A673 (cell line): ENCODE measurements around the gene EIF5AL1. TPM values are rescaled to one million over a fixed set of nuclear protein-coding genes. Genes with fewer than 3 reads are reported as not detected.

Experiments
- BruUV-seq: library from RNA; stranded (reverse); fragments of 400-500 nt; replicated peaks from 2 replicates; lab custom pipeline; 2021; lab: Mats Ljungman, UMichigan
- CTCF ChIA-PET: fragments of 300-600 bp; sonication (Branson Sonifier 250); formaldehyde crosslinking; loops from one replicate; lab custom pipeline; 2022; ENCODE audit warnings: antibody characterized with exemption; lab: Charles Lee
- POLR2A ChIA-PET: fragments of 300-600 bp; sonication (Branson Sonifier 250); formaldehyde crosslinking; loops from one replicate; lab custom pipeline; 2022; ENCODE audit warnings: antibody characterized with exemption; ENCODE audit not compliant: low non-redundant PET; lab: Charles Lee
- DNase-seq: peaks from one replicate; pipeline ENCODE4 v3.0.0-alpha.2; 2015; ENCODE audit warnings: low spot score
- H3K27ac ChIP-seq: fragments of 200-600 bp; sonication (generic); 2 replicates; pipeline ENCODE4 v1.5.1; 2016; ENCODE audit warnings: mixed run types, low read depth, mild to moderate bottlenecking, mixed read lengths, antibody characterized with exemption, low read length; ENCODE audit not compliant: poor library complexity, severe bottlenecking
- H3K27me3 ChIP-seq: fragments of 200-600 bp; sonication (generic); replicated peaks from 2 replicates; pipeline ENCODE4 v1.6.1; 2017; ENCODE audit warnings: mixed run types, low read depth, mild to moderate bottlenecking, mixed read lengths, antibody characterized with exemption, low read length; ENCODE audit not compliant: insufficient read depth, poor library complexity
- H3K36me3 ChIP-seq: fragments of 200-600 bp; sonication (generic); 2 replicates; pipeline ENCODE4 v1.6.1; 2016; ENCODE audit warnings: mixed run types, mild to moderate bottlenecking, mixed read lengths, antibody characterized with exemption, low read length; ENCODE audit not compliant: insufficient read depth, poor library complexity, severe bottlenecking
- H3K4me1 ChIP-seq: fragments of 200-600 bp; sonication (generic); 2 replicates; pipeline ENCODE4 v1.6.1; 2017; ENCODE audit warnings: mixed run types, mild to moderate bottlenecking, mixed read lengths, antibody characterized with exemption, low read length; ENCODE audit not compliant: insufficient read depth, poor library complexity, severe bottlenecking
- H3K4me3 ChIP-seq: fragments of 200-600 bp; sonication (generic); 2 replicates; pipeline ENCODE4 v1.5.1; 2016; ENCODE audit warnings: low read depth, mixed run types, mild to moderate bottlenecking, mixed read lengths, low read length; ENCODE audit not compliant: poor library complexity, severe bottlenecking
- H3K9me3 ChIP-seq: fragments of 200-600 bp; sonication (generic); 2 replicates; pipeline ENCODE4 v1.6.1; 2016; ENCODE audit warnings: mixed run types, low read depth, mild to moderate bottlenecking, mixed read lengths, antibody characterized with exemption, low read length; ENCODE audit not compliant: poor library complexity, severe bottlenecking
- EZH2 ChIP-seq: fragments of 200-600 bp; sonication (generic); IDR thresholded peaks from 2 replicates; pipeline ENCODE4 v1.6.1; 2017; ENCODE audit warnings: borderline replicate concordance, low read depth, mild to moderate bottlenecking, mixed read lengths, antibody characterized with exemption, low read length; ENCODE audit not compliant: poor library complexity, severe bottlenecking
- intact Hi-C: fragments of 100-400 bp; cut with micrococcal nuclease; formaldehyde crosslinking; loops from one replicate; pipeline ENCODE4 v1.10.0; 2022; ENCODE audit not compliant: unreplicated experiment
- total RNA-seq: library from RNA; stranded (reverse); gene quantifications from 2 replicates; pipeline ENCODE4 v1.2.3, GENCODE V29; 2021
- TF ChIP-seq, protein P1 (sequence below): fragments of 300-800, 200-600 bp; sonication (generic); conservative IDR thresholded peaks from 2 replicates; pipeline ENCODE4 v1.5.1; 2017; ENCODE audit warnings: low read depth, mild to moderate bottlenecking, antibody characterized with exemption, low read length, moderate library complexity, mixed read lengths

The EIF5AL1 gene
- total RNA-seq, 1 experiment from 2014 or later = 2.7 TPM

DNA sequence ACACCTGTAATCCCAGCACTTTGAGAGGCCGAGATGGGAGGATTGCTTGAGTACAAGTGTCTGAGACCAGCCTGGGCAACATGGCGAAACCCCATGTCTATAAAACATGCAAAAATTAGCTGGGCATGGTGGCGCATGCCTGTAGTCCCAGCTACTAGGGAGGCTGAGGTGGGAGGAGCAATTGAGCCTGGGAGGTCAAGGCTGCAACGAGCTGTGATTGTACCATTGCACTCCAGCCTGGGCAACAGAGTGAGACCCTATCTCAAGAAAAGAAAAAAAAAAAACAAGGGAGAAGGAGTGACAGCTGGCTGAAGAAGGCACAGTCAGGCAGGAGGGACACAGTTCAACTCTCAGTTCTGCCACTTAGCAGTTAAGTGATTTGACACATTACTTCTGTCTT is 40.6 kb upstream of the EIF5AL1 start:
- POLR2A ChIA-PET = no interaction called here

GRCh38 chr10:79472449-79472848 is 39.9 kb upstream of the EIF5AL1 start:
- intact Hi-C loops = no loop called here
- ChIA-PET POLR2A (no interaction called here), CTCF (no interaction called here)
- no TSS peak for BruUV-seq
- Histone ChIP-seq H3K9me3 (no peaks in the 10 kb centered on the region), H3K4me3 (no peak overlapping the region), H3K36me3 (no peaks in the 10 kb centered on the region), H3K27ac (no peak overlapping the region), H3K4me1 (no peaks in the 10 kb centered on the region), H3K27me3 (no peaks in the 10 kb centered on the region)
- DNase-seq = no peak
- TF ChIP-seq, protein P1, sequence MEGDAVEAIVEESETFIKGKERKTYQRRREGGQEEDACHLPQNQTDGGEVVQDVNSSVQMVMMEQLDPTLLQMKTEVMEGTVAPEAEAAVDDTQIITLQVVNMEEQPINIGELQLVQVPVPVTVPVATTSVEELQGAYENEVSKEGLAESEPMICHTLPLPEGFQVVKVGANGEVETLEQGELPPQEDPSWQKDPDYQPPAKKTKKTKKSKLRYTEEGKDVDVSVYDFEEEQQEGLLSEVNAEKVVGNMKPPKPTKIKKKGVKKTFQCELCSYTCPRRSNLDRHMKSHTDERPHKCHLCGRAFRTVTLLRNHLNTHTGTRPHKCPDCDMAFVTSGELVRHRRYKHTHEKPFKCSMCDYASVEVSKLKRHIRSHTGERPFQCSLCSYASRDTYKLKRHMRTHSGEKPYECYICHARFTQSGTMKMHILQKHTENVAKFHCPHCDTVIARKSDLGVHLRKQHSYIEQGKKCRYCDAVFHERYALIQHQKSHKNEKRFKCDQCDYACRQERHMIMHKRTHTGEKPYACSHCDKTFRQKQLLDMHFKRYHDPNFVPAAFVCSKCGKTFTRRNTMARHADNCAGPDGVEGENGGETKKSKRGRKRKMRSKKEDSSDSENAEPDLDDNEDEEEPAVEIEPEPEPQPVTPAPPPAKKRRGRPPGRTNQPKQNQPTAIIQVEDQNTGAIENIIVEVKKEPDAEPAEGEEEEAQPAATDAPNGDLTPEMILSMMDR = no peak
- TF ChIP-seq EZH2 = no peak

More for the DNA sequence above, 40.6 kb upstream of the EIF5AL1 start:
- intact Hi-C loops = no loop called here
- TF ChIP-seq, protein P1 = no peak
- no peak for TF ChIP-seq EZH2
- Histone ChIP-seq H3K27me3 (no peaks in the 10 kb centered on the region), H3K4me3 (no peak overlapping the region), H3K9me3 (no peaks in the 10 kb centered on the region), H3K27ac (no peak overlapping the region), H3K4me1 (no peaks in the 10 kb centered on the region), H3K36me3 (no peaks in the 10 kb centered on the region)
- no peak for DNase-seq
- CTCF ChIA-PET = interaction anchor here (0.7 kb wide), 1 partner anchor 8 kb away, joined by 3 read pairs; no protein-coding TSS in a partner anchor
- no TSS peak for BruUV-seq

- TF ChIP-seq EZH2 = no peak
- TF ChIP-seq, protein P1 = no peak
- DNase-seq = no peak
- no peak overlapping the region for H3K27ac ChIP-seq
- ChIA-PET POLR2A (no interaction called here), CTCF (no interaction called here)
- no peaks in the 10 kb centered on the region for H3K36me3 ChIP-seq
- no TSS peak for BruUV-seq
- intact Hi-C loops = no loop called here
- no peaks in the 10 kb centered on the region for H3K9me3 ChIP-seq
- no peak overlapping the region for H3K4me3 ChIP-seq
- H3K27me3 ChIP-seq = no peaks in the 10 kb centered on the region
- no peaks in the 10 kb centered on the region for H3K4me1 ChIP-seq
Observed at GRCh38 chr10:79472951-79473350, 39.4 kb upstream of the EIF5AL1 start.
